Fibroblast of villous mesenchyme (primary cell): ENCODE data around the gene CTNND2. TPM values are rescaled to one million over a fixed set of nuclear protein-coding genes. Genes with fewer than 3 reads are reported as not detected.
"Not testable (repeated sequence)": the region's sequence is repeated elsewhere in the genome, so short reads cannot be mapped to it uniquely, and the experiment has no call there.

Experiments used
- DNase-seq: peaks from one replicate; pipeline ENCODE4 v3.0.0-alpha.2; 2010; ENCODE audit warnings: low read depth
- H3K4me3 ChIP-seq: 2 replicates; pipeline ENCODE4 v1.5.1; 2011; ENCODE audit warnings: low read depth, mild to moderate bottlenecking, low read length
- total RNA-seq: library from RNA; depleted of rRNA; stranded (reverse); fragments of >200 nt; gene quantifications from 2 replicates; pipeline ENCODE4 v1.2.3, GENCODE V29; 2012
- TF ChIP-seq, protein P1 (sequence below): IDR thresholded peaks from 2 replicates; pipeline ENCODE4 v1.5.1; 2012; ENCODE audit warnings: low read depth, mild to moderate bottlenecking, low read length; ENCODE audit not compliant: insufficient read depth

CTNND2 gene
- total RNA-seq, 1 donor, result not detected

DNA sequence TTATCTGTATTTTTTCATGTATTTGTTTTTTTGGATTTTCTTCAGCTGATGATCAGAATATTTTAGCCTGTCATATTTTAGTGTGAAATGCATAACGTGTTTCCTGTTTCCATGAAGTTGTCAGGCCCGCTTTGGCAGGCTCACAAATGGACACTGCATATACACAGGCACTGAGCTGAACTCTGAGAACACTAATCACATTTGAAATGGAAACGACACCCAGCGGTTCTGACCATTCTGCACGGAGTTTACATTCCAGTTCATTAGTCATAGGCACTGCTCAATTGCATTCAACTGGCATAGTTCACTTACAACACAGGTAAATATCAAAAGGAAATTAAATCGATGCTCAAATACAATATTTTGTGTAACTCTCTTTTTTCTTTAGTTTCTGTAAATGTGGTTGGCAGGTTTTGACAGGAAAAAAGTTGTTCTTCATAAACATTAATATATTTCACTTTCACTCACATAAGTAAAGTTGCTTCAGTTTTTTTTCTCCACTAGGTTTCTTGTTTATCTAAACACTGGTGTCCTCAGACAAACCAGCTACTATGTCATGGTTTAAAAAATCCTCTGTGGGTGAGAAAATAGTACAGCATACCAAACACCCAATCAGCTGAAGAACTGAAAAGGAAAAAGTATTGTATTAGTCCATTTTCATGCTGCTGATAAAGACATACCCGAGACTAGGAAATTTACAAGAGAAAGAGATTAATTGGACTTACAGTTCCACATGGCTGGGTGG is 584.2 kb downstream of the CTNND2 start:
- H3K4me3 ChIP-seq, result no peak overlapping the region
- DNase-seq, result peak; percentile 1
- TF ChIP-seq, protein P1, sequence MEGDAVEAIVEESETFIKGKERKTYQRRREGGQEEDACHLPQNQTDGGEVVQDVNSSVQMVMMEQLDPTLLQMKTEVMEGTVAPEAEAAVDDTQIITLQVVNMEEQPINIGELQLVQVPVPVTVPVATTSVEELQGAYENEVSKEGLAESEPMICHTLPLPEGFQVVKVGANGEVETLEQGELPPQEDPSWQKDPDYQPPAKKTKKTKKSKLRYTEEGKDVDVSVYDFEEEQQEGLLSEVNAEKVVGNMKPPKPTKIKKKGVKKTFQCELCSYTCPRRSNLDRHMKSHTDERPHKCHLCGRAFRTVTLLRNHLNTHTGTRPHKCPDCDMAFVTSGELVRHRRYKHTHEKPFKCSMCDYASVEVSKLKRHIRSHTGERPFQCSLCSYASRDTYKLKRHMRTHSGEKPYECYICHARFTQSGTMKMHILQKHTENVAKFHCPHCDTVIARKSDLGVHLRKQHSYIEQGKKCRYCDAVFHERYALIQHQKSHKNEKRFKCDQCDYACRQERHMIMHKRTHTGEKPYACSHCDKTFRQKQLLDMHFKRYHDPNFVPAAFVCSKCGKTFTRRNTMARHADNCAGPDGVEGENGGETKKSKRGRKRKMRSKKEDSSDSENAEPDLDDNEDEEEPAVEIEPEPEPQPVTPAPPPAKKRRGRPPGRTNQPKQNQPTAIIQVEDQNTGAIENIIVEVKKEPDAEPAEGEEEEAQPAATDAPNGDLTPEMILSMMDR, result no peak

DNA sequence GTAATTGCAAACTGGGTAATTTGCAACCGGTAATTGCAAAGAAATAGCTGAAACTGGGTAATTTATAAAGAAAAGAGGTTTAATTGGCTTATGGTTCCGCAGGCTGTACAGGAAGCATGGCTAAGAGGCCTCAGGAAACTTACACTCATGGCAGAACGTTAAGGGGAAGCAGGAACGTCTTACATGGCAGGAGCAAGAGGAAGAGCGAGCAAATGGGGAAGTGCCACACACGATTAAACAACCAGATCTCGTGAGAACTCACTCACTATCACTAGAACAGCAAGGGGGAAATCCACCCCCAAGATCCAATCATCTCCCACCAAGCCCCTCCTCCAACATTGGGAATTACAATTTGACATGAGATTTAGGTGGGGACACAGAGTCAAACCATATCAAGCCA is 590.6 kb downstream of the CTNND2 start:
- H3K4me3 ChIP-seq, DNase-seq: not testable (repeated sequence)

DNA sequence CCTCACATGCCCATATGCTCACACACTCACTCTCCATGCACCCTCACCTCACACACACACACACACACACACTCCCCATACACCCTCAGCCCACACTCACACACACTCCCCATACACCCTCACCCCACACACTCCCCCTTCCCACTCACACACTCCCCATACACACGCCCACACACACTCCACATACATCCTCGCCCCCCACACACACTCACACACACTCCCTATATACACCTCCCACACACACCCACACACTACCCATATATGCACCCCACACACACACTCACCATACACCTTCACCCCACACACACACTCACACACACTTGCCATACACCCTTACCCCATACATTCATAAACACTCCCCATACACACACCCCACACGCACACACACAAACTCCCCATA is 592.5 kb downstream of the CTNND2 start:
- no peak for DNase-seq
- TF ChIP-seq, protein P1, result no peak
- H3K4me3 ChIP-seq, result no peak overlapping the region

DNA sequence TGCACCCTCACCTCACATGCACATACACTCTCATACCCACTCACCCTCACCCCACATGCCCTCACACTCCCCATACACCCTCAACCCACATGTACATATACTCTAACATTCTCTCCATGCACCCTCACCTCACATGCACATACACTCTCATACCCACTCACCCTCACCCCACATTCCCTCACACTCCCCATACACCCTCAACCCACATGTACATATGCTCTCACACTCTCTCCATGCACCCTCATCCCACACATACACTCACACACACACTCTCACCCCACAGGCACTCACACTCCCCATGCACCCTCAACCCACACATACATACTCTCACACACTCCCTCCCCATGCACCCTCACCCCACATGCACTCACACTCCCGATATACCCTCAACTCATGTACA is 593.0 kb downstream of the CTNND2 start:
- H3K4me3 ChIP-seq, result no peak overlapping the region
- TF ChIP-seq, protein P1, result no peak

DNA sequence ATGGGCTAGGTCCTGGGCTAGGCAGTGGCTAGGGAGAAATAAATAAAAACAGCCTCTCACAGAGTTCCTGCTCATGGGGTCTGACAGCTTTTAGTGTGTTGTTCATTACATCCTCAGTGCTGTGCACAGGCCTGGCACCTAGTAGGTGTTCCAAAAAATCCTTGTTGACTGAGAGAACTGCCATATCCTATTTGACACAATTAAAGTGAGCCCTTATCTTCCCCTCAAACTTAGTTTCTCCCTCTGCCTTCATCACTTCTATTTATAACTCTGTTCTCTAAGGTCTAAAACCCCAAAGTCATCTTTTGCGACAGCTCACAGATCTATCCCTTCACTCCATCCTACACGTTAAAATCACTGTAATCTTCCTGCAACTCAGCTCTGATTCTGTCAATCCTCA is 594.1 kb downstream of the CTNND2 start:
- DNase-seq, result no peak
- TF ChIP-seq, protein P1, result no peak
- no peak overlapping the region for H3K4me3 ChIP-seq

More for the DNA sequence above, 593.0 kb downstream of the CTNND2 start:
- no peak for DNase-seq

DNA sequence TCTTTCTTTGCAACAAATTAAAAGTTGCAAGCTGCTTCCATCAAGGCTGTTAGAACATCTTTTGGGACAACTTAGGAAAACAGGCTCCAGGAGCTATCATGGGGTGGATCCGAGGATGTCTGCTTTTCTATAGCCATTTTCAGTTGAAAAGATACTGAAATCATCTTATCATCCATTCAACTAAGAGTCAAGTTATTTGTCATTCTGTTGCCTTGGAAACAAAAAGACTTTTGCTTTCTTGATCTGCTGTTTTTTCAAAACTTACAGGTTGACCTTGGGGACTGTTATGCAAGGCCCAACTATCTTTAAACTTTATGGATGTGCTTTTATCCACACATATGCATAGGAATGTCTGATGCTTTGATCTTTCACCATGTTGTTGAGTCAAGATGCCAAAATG is 597.9 kb downstream of the CTNND2 start:
- TF ChIP-seq, protein P1, result no peak
- DNase-seq, result no peak
- no peak overlapping the region for H3K4me3 ChIP-seq

DNA sequence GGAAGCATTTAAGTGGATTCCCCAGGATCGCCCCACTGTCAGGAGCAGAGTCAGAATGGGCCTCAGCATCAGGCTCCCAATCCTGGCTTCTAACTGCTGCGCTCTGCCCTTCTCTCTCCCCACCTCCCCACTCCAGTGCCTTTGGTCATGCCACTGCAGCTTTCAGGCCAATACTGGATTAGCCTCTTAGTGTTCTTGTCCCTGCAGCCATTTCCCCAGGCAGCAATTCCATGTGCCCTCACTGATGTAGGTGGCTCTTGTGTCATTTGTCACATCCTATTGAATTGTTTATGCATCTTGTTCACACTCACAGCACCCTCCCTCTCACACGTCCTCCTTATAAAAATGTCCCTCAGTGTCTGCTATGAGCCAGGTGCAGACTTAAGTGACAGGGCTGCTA is 599.0 kb downstream of the CTNND2 start:
- TF ChIP-seq, protein P1, result no peak
- no peak for DNase-seq
- no peak overlapping the region for H3K4me3 ChIP-seq
